ENCODE results near the gene ESAM.

Gene ESAM

GRCh38 chr11:124807660-124808270 is 45.7 kb upstream of the ESAM start:
- Histone ChIP-seq H3K4me1 (ENCODE audit: control insufficient read depth, insufficient read depth, low read length) (no peaks in the 10 kb centered on the region), H3K27ac (ENCODE audit: extremely low read depth, low read depth, low read length) (no peak overlapping the region), H3K9me3 (ENCODE audit: control insufficient read depth, insufficient read depth, low read depth, low read length) (no peaks in the 10 kb centered on the region), H3K4me3 (ENCODE audit: low read depth, low read length) (no peak overlapping the region), H3K36me3 (ENCODE audit: control insufficient read depth in 2 of 2, insufficient read depth in 1 of 2, low read length in 2 of 2) (no peaks in the 10 kb centered on the region)
- ChIA-PET CTCF (interaction anchor here (0.9 kb wide), 1 partner anchor 47 kb away, joined by 5 read pairs; no protein-coding TSS in a partner anchor), POLR2A (no interaction called here)
- TF ChIP-seq KLF8 (tag by site-specific recombination; IDR thresholded peaks at IDR 0.05) (no peak), ZNF48 (tag by site-specific recombination; IDR thresholded peaks at IDR 0.05) (no peak), MYNN (tag by site-specific recombination; IDR thresholded peaks at IDR 0.05; ENCODE audit: borderline replicate concordance) (no peak), SALL2 (tag by site-specific recombination; IDR thresholded peaks at IDR 0.05; ENCODE audit: borderline replicate concordance) (no peak), ZNF132 (tag by site-specific recombination; IDR thresholded peaks at IDR 0.05; ENCODE audit: borderline replicate concordance) (no peak), ZNF311 (tag by site-specific recombination; IDR thresholded peaks at IDR 0.05; ENCODE audit: borderline replicate concordance) (no peak), MEIS1 (CRISPR knock-in tag; IDR thresholded peaks at IDR 0.05; ENCODE audit: borderline replicate concordance) (no peak), ZNF843 (tag by site-specific recombination; IDR thresholded peaks at IDR 0.05) (no peak)

DNA sequence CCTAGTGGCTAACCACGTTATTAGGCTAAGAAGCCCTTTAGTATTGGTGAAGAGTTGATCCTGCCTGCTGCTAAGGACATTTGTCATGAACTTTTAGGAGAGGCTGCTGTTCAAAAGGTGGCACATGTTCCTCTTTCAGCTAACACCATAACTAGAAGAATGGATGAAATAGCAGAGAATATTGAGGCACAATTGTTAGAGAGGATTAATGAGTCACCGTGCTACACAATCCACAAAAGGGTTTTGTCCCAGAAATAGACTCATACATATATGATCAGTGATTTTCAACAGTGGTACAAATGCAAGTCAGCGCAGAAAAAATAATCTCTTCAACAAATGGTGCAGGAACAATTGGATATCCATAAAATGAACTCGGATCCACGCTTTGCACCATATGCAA is 45.1 kb upstream of the ESAM start:
- Histone ChIP-seq H3K36me3 (ENCODE audit: control insufficient read depth in 2 of 2, insufficient read depth in 1 of 2, low read length in 2 of 2) (no peaks in the 10 kb centered on the region), H3K4me3 (ENCODE audit: low read depth, low read length) (no peak overlapping the region), H3K27ac (ENCODE audit: extremely low read depth, low read depth, low read length) (no peak overlapping the region), H3K9me3 (ENCODE audit: control insufficient read depth, insufficient read depth, low read depth, low read length) (no peaks in the 10 kb centered on the region), H3K4me1 (ENCODE audit: control insufficient read depth, insufficient read depth, low read length) (no peaks in the 10 kb centered on the region)
- CTCF ChIA-PET = interaction anchor here (0.6 kb wide), 1 partner anchor 143 kb away, joined by 3 read pairs; no protein-coding TSS in a partner anchor
- TF ChIP-seq, protein P1, sequence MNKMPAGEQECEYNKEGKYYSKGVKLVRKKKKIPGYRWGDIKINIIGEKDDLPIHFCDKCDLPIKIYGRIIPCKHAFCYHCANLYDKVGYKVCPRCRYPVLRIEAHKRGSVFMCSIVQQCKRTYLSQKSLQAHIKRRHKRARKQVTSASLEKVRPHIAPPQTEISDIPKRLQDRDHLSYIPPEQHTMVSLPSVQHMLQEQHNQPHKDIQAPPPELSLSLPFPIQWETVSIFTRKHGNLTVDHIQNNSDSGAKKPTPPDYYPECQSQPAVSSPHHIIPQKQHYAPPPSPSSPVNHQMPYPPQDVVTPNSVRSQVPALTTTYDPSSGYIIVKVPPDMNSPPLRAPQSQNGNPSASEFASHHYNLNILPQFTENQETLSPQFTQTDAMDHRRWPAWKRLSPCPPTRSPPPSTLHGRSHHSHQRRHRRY (tag by site-specific recombination; IDR thresholded peaks at IDR 0.05) = no peak
- no peak for TF ChIP-seq ZNF112 (tag by site-specific recombination; IDR thresholded peaks at IDR 0.05)
- no peak for TF ChIP-seq EGR2 (tag by site-specific recombination; IDR thresholded peaks at IDR 0.05; ENCODE audit: low read depth)
- POLR2A ChIA-PET = interaction anchor here (0.6 kb wide), 1 partner anchor 63 kb away, joined by 4 read pairs; no protein-coding TSS in a partner anchor

DNA sequence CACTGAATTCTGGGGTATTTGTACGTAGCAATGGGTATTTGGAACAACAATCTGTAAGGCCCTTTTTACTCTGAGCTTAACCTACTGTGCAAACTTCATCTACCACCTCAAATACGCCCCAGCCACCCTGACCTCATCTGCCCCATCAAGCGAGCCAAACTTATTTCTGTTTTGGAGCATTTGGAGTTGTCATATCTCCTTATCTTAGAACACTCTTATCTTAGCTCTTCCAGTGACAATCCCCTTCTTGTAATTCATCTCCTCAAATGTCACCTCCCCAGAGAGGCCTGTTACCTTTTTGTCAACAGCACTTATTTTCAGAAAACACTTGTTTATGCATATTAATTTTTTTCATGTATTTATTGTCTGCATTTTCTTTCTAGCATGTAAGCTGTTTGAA is 42.8 kb upstream of the ESAM start:
- TF ChIP-seq ZBTB17 (tag by site-specific recombination; IDR thresholded peaks at IDR 0.05) = no peak
- POLR2A ChIA-PET = no interaction called here

DNA sequence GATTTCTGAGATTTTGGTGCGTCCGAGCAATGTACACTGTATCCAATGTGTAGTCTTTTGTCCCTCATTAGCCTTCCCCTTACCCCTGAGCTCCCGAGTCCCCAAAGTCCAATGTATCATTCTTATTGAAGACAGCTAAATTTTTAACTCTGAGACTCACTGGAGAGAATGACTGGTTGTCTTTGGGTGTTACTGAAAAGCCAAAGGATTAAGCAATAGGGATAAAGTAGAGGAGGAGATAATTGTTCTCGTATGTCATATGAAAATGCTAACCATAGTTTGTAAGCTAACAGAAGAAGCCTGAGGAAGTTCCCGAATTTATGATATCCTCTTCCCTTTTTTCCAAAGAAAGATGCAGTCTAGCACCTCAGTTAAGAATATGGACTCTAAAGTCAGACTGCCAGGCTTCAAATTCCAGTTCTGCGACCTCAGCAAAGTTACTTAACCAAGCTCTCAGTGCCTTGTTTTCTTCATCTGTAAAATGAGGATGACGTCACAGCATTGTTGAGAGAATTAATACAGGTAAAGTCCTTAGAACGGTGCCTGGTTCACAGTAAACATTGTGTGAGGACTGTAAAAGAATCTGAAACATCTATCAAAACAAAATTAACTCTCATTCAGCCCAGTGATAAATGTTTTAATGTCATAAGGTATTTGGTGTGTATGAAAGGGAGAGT is 39.7 kb upstream of the ESAM start:
- Histone ChIP-seq H3K4me1 (ENCODE audit: control insufficient read depth, insufficient read depth, low read length) (no peaks in the 10 kb centered on the region), H3K4me3 (ENCODE audit: low read depth, low read length) (no peak overlapping the region), H3K27ac (ENCODE audit: extremely low read depth, low read depth, low read length) (no peak overlapping the region), H3K9me3 (ENCODE audit: control insufficient read depth, insufficient read depth, low read depth, low read length) (no peaks in the 10 kb centered on the region), H3K36me3 (ENCODE audit: control insufficient read depth in 2 of 2, insufficient read depth in 1 of 2, low read length in 2 of 2) (no peaks in the 10 kb centered on the region)
- ChIA-PET POLR2A (interaction anchor here (1.7 to 2.3 kb wide), 4 partner anchors 12 to 55 kb away, joined by 4 to 14 read pairs (median 10); no protein-coding TSS in a partner anchor), CTCF (interaction anchor here (0.7 to 2.7 kb wide), 7 partner anchors 12 to 730 kb away, joined by 3 to 16 read pairs (median 5); no protein-coding TSS in a partner anchor)
- TF ChIP-seq ZFP37 (tag by site-specific recombination; IDR thresholded peaks at IDR 0.05) (no peak), ATF2 (tag by site-specific recombination; IDR thresholded peaks at IDR 0.05; ENCODE audit: low read depth) (peak; percentile 76)

More for the DNA sequence above, 42.8 kb upstream of the ESAM start:
- H3K27ac ChIP-seq (ENCODE audit: extremely low read depth, low read depth, low read length) = no peak overlapping the region
- CTCF ChIA-PET = interaction anchor here (0.5 to 2.0 kb wide), 4 partner anchors 11 to 475 kb away, joined by 3 to 5 read pairs (median 4); no protein-coding TSS in a partner anchor
- no peaks in the 10 kb centered on the region for H3K4me1 ChIP-seq (ENCODE audit: control insufficient read depth, insufficient read depth, low read length)
- H3K9me3 ChIP-seq (ENCODE audit: control insufficient read depth, insufficient read depth, low read depth, low read length) = no peaks in the 10 kb centered on the region
- no peaks in the 10 kb centered on the region for H3K36me3 ChIP-seq (ENCODE audit: control insufficient read depth in 2 of 2, insufficient read depth in 1 of 2, low read length in 2 of 2)
- no peak overlapping the region for H3K4me3 ChIP-seq (ENCODE audit: low read depth, low read length)
